Nephron (organoid): ENCODE measurements around the gene GMDS.

Experiments used
- H3K27ac Mint-ChIP-seq, 3 experiments: 2 replicates each; pipeline ENCODE4 v1.8.0; 2020; ENCODE audit warnings: mixed read lengths in 3 of 3, mild to moderate bottlenecking in 2 of 3, moderate library complexity in 1 of 3
- H3K27me3 Mint-ChIP-seq: 2 replicates; pipeline ENCODE4 v1.8.0; 2021; ENCODE audit warnings: low read depth, mild to moderate bottlenecking, moderate library complexity, mixed read lengths
- H3K36me3 Mint-ChIP-seq: 2 replicates; pipeline ENCODE4 v1.8.0; 2020; ENCODE audit warnings: low read depth, mixed read lengths
- H3K4me1 Mint-ChIP-seq: 2 replicates; pipeline ENCODE4 v1.8.0; 2020; ENCODE audit warnings: mixed read lengths
- H3K4me3 Mint-ChIP-seq, 3 experiments: 2 replicates each; pipeline ENCODE4 v1.8.0; 2020; ENCODE audit warnings: mild to moderate bottlenecking in 3 of 3, mixed read lengths in 3 of 3, moderate library complexity in 2 of 3
- H3K9me3 Mint-ChIP-seq: 2 replicates; pipeline ENCODE4 v1.8.0; 2020; ENCODE audit warnings: mixed read lengths
- TF ChIP-seq, protein P1 (sequence below), 3 experiments: fragments of 200-600 bp; sonication (generic); IDR thresholded peaks; one replicate each; pipeline ENCODE4 v1.5.0; 2021; ENCODE audit warnings: antibody characterized with exemption in 3 of 3; ENCODE audit not compliant: unreplicated experiment in 3 of 3

The GMDS gene

DNA sequence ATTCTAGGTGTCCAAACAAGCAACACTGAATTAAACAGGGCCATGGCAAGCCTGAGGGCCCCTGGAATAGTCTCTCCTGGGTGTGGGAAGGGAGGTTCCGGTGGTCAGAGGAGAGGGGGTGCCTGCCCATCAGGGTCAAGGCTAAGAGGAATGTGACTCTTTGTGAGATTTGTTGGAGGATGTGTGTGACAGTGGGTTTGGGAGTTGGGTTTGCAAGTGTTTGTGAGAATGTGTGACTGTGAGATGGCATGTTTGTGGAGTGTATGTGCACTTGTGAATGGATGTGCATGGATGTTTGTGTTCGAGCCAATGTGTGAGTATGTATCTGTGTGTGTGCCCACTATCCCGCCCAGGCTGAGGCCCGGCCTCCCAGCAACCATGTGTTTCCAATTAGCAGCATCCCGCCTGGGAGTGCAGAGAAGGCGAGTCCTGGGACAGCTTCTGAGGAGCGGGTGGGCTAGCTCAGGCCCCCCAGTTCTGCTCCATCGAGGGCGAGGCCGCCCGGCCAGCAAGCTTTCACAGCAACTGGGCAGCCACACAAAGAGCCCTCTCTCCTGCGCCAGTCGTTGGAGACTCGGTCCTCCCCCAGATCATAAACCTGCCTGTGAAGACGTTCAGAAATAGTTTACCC, 623.1 kb downstream of the GMDS start:
- H3K4me1 Mint-ChIP-seq: peaks cover 50% of the 10 kb centered on the region
- H3K27ac Mint-ChIP-seq: peak overlapping the region; percentile 71 to 95 (median 90)
- TF ChIP-seq, protein P1, sequence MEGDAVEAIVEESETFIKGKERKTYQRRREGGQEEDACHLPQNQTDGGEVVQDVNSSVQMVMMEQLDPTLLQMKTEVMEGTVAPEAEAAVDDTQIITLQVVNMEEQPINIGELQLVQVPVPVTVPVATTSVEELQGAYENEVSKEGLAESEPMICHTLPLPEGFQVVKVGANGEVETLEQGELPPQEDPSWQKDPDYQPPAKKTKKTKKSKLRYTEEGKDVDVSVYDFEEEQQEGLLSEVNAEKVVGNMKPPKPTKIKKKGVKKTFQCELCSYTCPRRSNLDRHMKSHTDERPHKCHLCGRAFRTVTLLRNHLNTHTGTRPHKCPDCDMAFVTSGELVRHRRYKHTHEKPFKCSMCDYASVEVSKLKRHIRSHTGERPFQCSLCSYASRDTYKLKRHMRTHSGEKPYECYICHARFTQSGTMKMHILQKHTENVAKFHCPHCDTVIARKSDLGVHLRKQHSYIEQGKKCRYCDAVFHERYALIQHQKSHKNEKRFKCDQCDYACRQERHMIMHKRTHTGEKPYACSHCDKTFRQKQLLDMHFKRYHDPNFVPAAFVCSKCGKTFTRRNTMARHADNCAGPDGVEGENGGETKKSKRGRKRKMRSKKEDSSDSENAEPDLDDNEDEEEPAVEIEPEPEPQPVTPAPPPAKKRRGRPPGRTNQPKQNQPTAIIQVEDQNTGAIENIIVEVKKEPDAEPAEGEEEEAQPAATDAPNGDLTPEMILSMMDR (IDR thresholded peaks at IDR 0.05; ENCODE audit: unreplicated experiment in 3 of 3): no peak
- peak overlapping the region; percentile 81 to 89 (median 82) for H3K4me3 Mint-ChIP-seq
- no peaks in the 10 kb centered on the region for H3K9me3 Mint-ChIP-seq
- H3K27me3 Mint-ChIP-seq: peaks cover 87% of the 10 kb centered on the region
- no peaks in the 10 kb centered on the region for H3K36me3 Mint-ChIP-seq

DNA sequence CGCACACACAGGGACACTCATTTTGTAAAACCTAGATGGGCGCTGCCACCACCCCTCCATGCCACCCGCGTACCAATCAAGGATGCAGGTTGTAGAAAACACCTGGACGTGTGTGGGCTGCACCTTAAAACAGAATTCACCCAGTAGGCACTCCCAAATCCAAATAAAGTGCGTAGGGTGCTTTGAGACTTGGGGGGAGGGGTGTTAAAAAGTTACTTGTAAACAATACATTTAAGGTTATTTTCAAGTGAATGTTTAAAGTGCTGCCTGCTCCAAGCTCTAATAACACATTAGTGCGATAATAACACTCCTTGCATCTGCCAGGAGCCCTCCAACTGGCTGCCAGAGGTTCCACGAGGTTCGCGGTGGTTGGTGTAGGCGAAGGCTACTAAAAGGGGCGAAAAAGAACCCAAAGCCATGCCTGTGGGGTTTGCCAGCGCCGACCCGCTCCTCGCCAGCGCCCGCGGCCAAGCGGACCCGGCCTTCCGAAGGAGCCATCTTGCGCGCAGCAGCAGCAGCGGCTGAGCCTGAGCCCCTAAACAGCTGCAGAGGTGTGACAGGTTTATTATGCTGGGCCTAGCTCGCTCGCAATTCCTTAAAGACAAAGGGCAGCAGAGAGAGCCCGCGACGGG, 624.2 kb downstream of the GMDS start:
- peaks cover 87% of the 10 kb centered on the region for H3K27me3 Mint-ChIP-seq
- H3K36me3 Mint-ChIP-seq: no peaks in the 10 kb centered on the region
- H3K9me3 Mint-ChIP-seq: no peaks in the 10 kb centered on the region
- TF ChIP-seq, protein P1 (IDR thresholded peaks at IDR 0.05; ENCODE audit: unreplicated experiment in 3 of 3): no peak
- H3K4me3 Mint-ChIP-seq: peak overlapping the region in 2 of 3 experiments; percentile 40 to 89
- peaks cover 45% of the 10 kb centered on the region for H3K4me1 Mint-ChIP-seq
- peak overlapping the region; percentile 71 to 95 (median 90) for H3K27ac Mint-ChIP-seq

DNA sequence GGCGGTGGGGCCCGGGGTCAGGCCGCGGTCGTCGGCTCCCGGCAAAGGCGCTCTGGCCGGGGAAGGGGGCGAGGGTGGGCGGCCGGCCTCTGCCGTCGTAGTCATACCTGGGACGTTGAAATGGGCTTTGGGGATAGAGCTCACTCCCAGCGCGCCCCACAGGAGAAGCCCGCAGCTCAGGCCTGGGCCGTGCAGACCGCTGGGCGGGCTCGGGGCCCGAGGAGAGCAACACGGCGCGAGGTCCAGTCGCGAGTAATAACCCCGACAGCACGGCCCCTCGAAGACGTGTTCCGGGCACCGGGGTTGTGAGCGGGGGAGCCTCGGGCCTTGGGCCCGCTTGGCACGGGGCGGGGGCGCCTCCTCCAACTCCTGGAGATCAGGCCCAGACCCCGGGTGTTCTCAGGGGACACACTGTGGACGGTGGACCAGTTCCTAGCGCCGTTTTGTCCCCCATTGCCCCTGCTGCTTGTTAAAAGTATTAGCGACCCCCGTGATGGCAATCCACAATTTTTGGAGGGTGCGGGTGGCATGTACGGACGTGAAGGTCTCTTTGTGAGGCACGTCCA, 624.8 kb downstream of the GMDS start:
- Mint-ChIP-seq H3K4me3 (peak overlapping the region in 1 of 3 experiments; percentile 31), H3K27me3 (peaks cover 87% of the 10 kb centered on the region), H3K4me1 (peaks cover 45% of the 10 kb centered on the region), H3K27ac (peak overlapping the region in 1 of 3 experiments; percentile 95), H3K36me3 (no peaks in the 10 kb centered on the region), H3K9me3 (no peaks in the 10 kb centered on the region)
- TF ChIP-seq, protein P1 (IDR thresholded peaks at IDR 0.05; ENCODE audit: unreplicated experiment in 3 of 3): no peak

DNA sequence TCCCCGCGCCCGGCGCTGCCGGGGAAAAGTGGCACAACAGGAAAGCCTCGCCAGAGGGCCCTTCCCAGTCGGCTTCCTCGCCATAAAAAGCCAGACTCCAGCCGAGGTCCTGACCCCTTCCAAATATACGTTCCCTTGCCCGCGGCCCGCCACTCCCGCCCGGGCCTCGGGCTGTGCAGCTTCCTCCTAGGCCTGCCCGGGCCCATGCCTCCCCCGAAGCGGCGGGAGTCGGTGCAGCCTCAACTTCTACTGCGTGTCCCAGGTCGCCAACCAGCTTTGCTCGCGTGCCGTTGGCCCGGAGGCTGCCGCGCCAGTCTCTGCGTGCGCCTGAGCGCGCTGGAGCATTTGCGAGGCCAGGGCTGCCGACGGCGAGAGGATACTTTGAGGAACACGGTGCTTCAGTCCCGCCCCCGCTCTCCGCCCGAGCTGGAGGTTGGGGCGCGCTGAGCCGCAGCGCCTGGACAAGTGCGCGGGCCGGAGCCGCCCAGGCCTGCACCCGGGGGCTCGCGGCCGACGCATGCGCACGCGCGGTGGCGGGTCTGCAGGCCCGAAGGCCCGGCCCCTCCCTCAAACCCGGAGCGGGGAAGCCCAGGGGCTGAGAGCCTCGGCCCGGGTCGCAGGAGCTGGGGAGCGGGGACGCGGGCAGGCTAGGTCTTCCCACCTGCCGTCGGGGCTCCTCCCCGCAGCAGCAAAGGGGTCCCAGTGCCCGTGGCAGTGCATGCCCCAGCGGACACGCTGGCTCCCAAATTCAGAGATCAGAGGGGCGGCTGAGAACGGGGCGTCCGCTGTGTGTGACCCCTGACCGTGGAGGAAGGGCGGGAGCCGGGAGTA, 625.5 kb downstream of the GMDS start:
- TF ChIP-seq, protein P1 (IDR thresholded peaks at IDR 0.05; ENCODE audit: unreplicated experiment in 3 of 3): no peak
- peak overlapping the region in 1 of 3 experiments; percentile 55 for H3K27ac Mint-ChIP-seq

DNA sequence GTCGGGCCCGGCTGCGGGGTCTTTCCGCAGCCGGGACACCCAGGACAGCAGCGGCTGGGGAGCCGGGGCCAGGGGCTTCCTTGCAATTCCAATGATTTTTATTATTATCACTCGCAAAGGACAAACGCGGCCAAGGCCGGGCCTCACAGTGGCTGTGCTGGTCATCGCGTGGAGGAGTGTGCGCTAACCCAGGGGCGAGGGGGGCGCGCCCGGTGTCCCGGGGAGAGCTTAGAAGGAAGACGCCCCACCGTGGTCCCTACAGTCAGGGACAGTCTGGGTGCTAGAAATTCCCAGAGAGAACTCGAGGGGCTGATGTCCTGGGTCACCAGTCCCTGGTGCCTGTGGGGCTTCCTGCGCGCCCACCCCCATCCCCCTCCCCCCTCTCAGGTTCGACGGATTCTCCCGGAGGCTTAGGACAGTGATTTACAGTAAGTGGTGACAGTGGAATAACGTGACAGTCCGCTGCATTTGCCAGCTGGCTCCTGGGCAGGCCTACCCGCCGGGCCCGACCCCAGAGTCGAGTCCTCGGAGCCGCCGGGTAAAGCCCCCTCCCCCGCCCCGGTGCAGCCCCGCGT, 626.2 kb downstream of the GMDS start:
- H3K27ac Mint-ChIP-seq: no peak overlapping the region
- peak overlapping the region in 1 of 3 experiments; percentile 34 for H3K4me3 Mint-ChIP-seq
- TF ChIP-seq, protein P1 (IDR thresholded peaks at IDR 0.05; ENCODE audit: unreplicated experiment in 3 of 3): no peak
- H3K9me3 Mint-ChIP-seq: no peaks in the 10 kb centered on the region
- H3K27me3 Mint-ChIP-seq: peaks cover 77% of the 10 kb centered on the region
- peaks cover 39% of the 10 kb centered on the region for H3K4me1 Mint-ChIP-seq
- H3K36me3 Mint-ChIP-seq: no peaks in the 10 kb centered on the region

More for the DNA sequence above, 625.5 kb downstream of the GMDS start:
- Mint-ChIP-seq H3K4me1 (peaks cover 39% of the 10 kb centered on the region), H3K27me3 (peaks cover 84% of the 10 kb centered on the region), H3K36me3 (no peaks in the 10 kb centered on the region), H3K4me3 (peak overlapping the region in 2 of 3 experiments; percentile 37 to 44), H3K9me3 (no peaks in the 10 kb centered on the region)
